ENCODE measurements around the gene RAB10. TPM values are rescaled to one million over a fixed set of nuclear protein-coding genes. Genes with fewer than 3 reads are reported as not detected.
A peak's percentile ranks its signal among the peaks of the same experiment; 100 is the strongest.

RAB10 gene
- total RNA-seq, 1 experiment from 2014 or later = 167 TPM

DNA sequence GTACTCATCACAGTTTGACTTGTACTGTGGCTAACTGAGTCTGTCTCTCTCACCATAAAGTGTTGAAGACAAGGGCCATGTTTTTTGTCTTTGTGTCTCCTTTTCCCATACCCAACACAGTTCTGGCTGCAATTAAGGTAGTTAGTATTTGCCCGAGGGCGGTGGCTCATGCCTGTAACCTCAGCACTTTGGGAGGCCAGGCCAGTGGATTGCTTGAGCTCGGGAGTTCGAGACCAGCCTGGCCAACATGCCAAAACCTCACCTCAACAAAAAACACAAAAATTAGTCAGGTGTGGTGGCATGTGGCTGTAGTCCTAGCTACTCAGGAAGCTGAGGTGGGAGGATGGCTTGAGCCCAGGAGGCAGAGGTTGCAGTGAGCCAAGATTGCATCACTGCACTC lies 44.7 kb upstream of the RAB10 start:
- H3K27ac ChIP-seq (ENCODE audit: low read depth, low read length) = no peak overlapping the region
- intact Hi-C loops (cut with micrococcal nuclease) = no loop called here

DNA sequence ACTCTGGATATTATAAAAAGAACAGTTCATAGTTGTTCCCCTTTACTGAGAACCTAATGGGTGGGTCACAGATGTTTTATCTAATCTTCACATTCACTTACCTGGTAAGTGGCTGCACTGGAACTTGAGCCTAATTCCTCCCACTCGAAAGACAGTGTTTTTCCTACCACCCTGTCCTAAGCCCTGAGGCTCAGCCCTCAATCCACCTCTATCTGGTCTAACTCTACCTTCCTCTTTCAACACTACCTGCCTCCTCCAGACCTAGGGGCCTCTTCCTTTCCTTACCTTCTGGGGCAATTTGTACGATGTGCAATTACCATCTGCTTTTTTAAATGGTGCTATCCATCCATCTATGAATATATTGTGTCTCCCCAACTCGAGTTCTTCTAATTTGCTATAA lies 41.9 kb upstream of the RAB10 start:
- no peaks in the 10 kb centered on the region for H3K9me2 ChIP-seq (ENCODE audit: insufficient read depth)
- no TSS peak for BruUV-seq (replicated peaks)
- ATAC-seq (peak; percentile 39), DNase-seq (ENCODE audit: low read depth, low spot score) (no peak)
- peaks cover 5 to 11% of the 10 kb centered on the region in 2 experiments; a peak in 2 of 4 replicates for H3K4me1 ChIP-seq (ENCODE audit: control insufficient read depth in 1 of 2, insufficient read depth in 2 of 2, low read length in 2 of 2)
- no peaks in the 10 kb centered on the region for H3K36me3 ChIP-seq (ENCODE audit: control insufficient read depth in 1 of 2, insufficient read depth in 2 of 2, low read length in 2 of 2)
- H3K79me2 ChIP-seq (ENCODE audit: insufficient read depth, low read length) = no peaks in the 10 kb centered on the region
- H4K20me1 ChIP-seq (ENCODE audit: insufficient read depth) = no peaks in the 10 kb centered on the region
- ChIA-PET CTCF (interaction anchor here (0.7 to 1.4 kb wide), 11 partner anchors 8 to 153 kb away, joined by 3 to 8 read pairs (median 4); no protein-coding TSS in a partner anchor), POLR2A (interaction anchor here (0.7 kb wide), 1 partner anchor 42 kb away, joined by 5 read pairs; the partner anchor contains the start of gene RAB10), RAD21 (ENCODE audit: low non-redundant PET in 1 of 2, low total read pairs in 2 of 2, uncharacterized antibody in 2 of 2, unreplicated experiment in 2 of 2) (interaction anchor here in 1 of 2 experiments (1.0 kb wide), 1 partner anchor 153 kb away, joined by 3 read pairs; no protein-coding TSS in a partner anchor)
- H3K27me3 ChIP-seq (ENCODE audit: insufficient read depth, low read length) = no peaks in the 10 kb centered on the region
- H3K4me3 ChIP-seq (replicated peaks in 1 of 2; ENCODE audit: low read depth in 1 of 2, low read length in 2 of 2) = no peak overlapping the region
- intact Hi-C loops (cut with micrococcal nuclease) = loop anchor here (1.0 to 5.0 kb wide), 3 partner anchors 41 to 153 kb away; no protein-coding TSS in a partner anchor
- no peaks in the 10 kb centered on the region for H3K9me3 ChIP-seq (ENCODE audit: control insufficient read depth in 1 of 2, insufficient read depth in 1 of 2, low read depth in 1 of 2, low read length in 2 of 2)
- H3K4me2 ChIP-seq (ENCODE audit: low read length) = peak overlapping the region; percentile 62
- no peak overlapping the region for H3K27ac ChIP-seq (ENCODE audit: low read depth, low read length)
- no peak overlapping the region for H3K9ac ChIP-seq (ENCODE audit: low read length)
- peak overlapping the region; percentile 12 for H2AFZ ChIP-seq (ENCODE audit: low read depth, low read length, poor library complexity, severe bottlenecking)
- TF ChIP-seq, protein P1, sequence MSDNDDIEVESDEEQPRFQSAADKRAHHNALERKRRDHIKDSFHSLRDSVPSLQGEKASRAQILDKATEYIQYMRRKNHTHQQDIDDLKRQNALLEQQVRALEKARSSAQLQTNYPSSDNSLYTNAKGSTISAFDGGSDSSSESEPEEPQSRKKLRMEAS (IDR thresholded peaks at IDR 0.05) = no peak
- TF ChIP-seq ZNF274 (IDR thresholded peaks at IDR 0.05; ENCODE audit: low read depth, low read length) = no peak
- TF ChIP-seq ELF1 (IDR thresholded peaks at IDR 0.05; ENCODE audit: borderline replicate concordance, low read depth) = no peak
- no peak for TF ChIP-seq CBX3 (IDR thresholded peaks at IDR 0.05; ENCODE audit: low read depth)
- no peak for TF ChIP-seq TCF7L2 (IDR thresholded peaks at IDR 0.05; ENCODE audit: borderline replicate concordance, extremely low read depth, insufficient read depth, insufficient read length)
- TF ChIP-seq YY1 (IDR thresholded peaks at IDR 0.05; ENCODE audit: extremely low read depth, insufficient replicate concordance, low read depth, low read length) = no peak
- TF ChIP-seq, protein P2, sequence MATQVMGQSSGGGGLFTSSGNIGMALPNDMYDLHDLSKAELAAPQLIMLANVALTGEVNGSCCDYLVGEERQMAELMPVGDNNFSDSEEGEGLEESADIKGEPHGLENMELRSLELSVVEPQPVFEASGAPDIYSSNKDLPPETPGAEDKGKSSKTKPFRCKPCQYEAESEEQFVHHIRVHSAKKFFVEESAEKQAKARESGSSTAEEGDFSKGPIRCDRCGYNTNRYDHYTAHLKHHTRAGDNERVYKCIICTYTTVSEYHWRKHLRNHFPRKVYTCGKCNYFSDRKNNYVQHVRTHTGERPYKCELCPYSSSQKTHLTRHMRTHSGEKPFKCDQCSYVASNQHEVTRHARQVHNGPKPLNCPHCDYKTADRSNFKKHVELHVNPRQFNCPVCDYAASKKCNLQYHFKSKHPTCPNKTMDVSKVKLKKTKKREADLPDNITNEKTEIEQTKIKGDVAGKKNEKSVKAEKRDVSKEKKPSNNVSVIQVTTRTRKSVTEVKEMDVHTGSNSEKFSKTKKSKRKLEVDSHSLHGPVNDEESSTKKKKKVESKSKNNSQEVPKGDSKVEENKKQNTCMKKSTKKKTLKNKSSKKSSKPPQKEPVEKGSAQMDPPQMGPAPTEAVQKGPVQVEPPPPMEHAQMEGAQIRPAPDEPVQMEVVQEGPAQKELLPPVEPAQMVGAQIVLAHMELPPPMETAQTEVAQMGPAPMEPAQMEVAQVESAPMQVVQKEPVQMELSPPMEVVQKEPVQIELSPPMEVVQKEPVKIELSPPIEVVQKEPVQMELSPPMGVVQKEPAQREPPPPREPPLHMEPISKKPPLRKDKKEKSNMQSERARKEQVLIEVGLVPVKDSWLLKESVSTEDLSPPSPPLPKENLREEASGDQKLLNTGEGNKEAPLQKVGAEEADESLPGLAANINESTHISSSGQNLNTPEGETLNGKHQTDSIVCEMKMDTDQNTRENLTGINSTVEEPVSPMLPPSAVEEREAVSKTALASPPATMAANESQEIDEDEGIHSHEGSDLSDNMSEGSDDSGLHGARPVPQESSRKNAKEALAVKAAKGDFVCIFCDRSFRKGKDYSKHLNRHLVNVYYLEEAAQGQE (IDR thresholded peaks at IDR 0.05; ENCODE audit: low read depth) = no peak
- TF ChIP-seq EZH2 (IDR thresholded peaks at IDR 0.05) = no peak
- no peak for TF ChIP-seq SRF (IDR thresholded peaks at IDR 0.05; ENCODE audit: low read depth)
- TF ChIP-seq EZH2phosphoT487 (IDR thresholded peaks at IDR 0.05; ENCODE audit: borderline replicate concordance) = no peak
- TF ChIP-seq POLR2A (IDR thresholded peaks at IDR 0.05; ENCODE audit: borderline replicate concordance, extremely low read depth, insufficient read depth, insufficient read length) = no peak
- TF ChIP-seq SP1 (IDR thresholded peaks at IDR 0.05; ENCODE audit: low read depth) = no peak
- no peak for TF ChIP-seq FOSL1 (IDR thresholded peaks at IDR 0.05; ENCODE audit: low read depth)
- no peak for TF ChIP-seq CEBPB (IDR thresholded peaks at IDR 0.05; ENCODE audit: low read depth)
- no peak for TF ChIP-seq EGR1 (IDR thresholded peaks at IDR 0.05; ENCODE audit: low read depth)

More for the DNA sequence above, 44.7 kb upstream of the RAB10 start:
- no peaks in the 10 kb centered on the region for H3K27me3 ChIP-seq (ENCODE audit: insufficient read depth, low read length)
- ChIA-PET POLR2A (no interaction called here), RAD21 (ENCODE audit: low non-redundant PET in 1 of 2, low total read pairs in 2 of 2, uncharacterized antibody in 2 of 2, unreplicated experiment in 2 of 2) (interaction anchor here in 1 of 2 experiments (0.6 kb wide), 1 partner anchor 146 kb away, joined by 4 read pairs; no protein-coding TSS in a partner anchor), CTCF (no interaction called here)
- no peak overlapping the region for H3K9ac ChIP-seq (ENCODE audit: low read length)
- H3K9me2 ChIP-seq (ENCODE audit: insufficient read depth) = no peaks in the 10 kb centered on the region
- H3K9me3 ChIP-seq (ENCODE audit: control insufficient read depth in 1 of 2, insufficient read depth in 1 of 2, low read depth in 1 of 2, low read length in 2 of 2) = no peaks in the 10 kb centered on the region
- peaks cover 5 to 7% of the 10 kb centered on the region in 2 experiments; a peak in 2 of 4 replicates for H3K4me1 ChIP-seq (ENCODE audit: control insufficient read depth in 1 of 2, insufficient read depth in 2 of 2, low read length in 2 of 2)
- no TSS peak for BruUV-seq (replicated peaks)
- TF ChIP-seq, protein P1 (IDR thresholded peaks at IDR 0.05) = no peak
- TF ChIP-seq POLR2A (IDR thresholded peaks at IDR 0.05; ENCODE audit: borderline replicate concordance, extremely low read depth, insufficient read depth, insufficient read length) (no peak), SRF (IDR thresholded peaks at IDR 0.05; ENCODE audit: low read depth) (no peak)
- TF ChIP-seq, protein P3, sequence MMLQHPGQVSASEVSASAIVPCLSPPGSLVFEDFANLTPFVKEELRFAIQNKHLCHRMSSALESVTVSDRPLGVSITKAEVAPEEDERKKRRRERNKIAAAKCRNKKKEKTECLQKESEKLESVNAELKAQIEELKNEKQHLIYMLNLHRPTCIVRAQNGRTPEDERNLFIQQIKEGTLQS (IDR thresholded peaks at IDR 0.05) = no peak
- H4K20me1 ChIP-seq (ENCODE audit: insufficient read depth) = no peaks in the 10 kb centered on the region
- ATAC-seq (no peak), DNase-seq (ENCODE audit: low read depth, low spot score) (no peak)
- H2AFZ ChIP-seq (ENCODE audit: low read depth, low read length, poor library complexity, severe bottlenecking) = no peak overlapping the region
- H3K4me3 ChIP-seq (replicated peaks in 1 of 2; ENCODE audit: low read depth in 1 of 2, low read length in 2 of 2) = no peak overlapping the region
- H3K79me2 ChIP-seq (ENCODE audit: insufficient read depth, low read length) = no peaks in the 10 kb centered on the region
- H3K36me3 ChIP-seq (ENCODE audit: control insufficient read depth in 1 of 2, insufficient read depth in 2 of 2, low read length in 2 of 2) = no peaks in the 10 kb centered on the region
- no peak overlapping the region for H3K4me2 ChIP-seq (ENCODE audit: low read length)

Data from HCT116 (cell line).